PC-3 (cell line): ENCODE measurements around the gene PRPF19. TPM values are rescaled to one million over a fixed set of nuclear protein-coding genes. Genes with fewer than 3 reads are reported as not detected.

Experiments used
- ATAC-seq: fragments of 200-7000 bp; cut with Tn5 transposase; 2 replicates; pipeline ENCODE4 v1.9.1; 2020; ENCODE audit warnings: mild to moderate bottlenecking, moderate library complexity
- BruUV-seq: library from RNA; stranded (reverse); fragments of 400-500 nt; replicated peaks from 2 replicates; lab custom pipeline; 2021; lab: Mats Ljungman, UMichigan
- CTCF ChIA-PET: fragments of 300-600 bp; sonication (Branson Sonifier 250); formaldehyde crosslinking; loops from one replicate; lab custom pipeline; 2022; ENCODE audit warnings: antibody characterized with exemption; lab: Charles Lee
- POLR2A ChIA-PET: fragments of 300-600 bp; sonication (Branson Sonifier 250); formaldehyde crosslinking; loops from one replicate; lab custom pipeline; 2022; ENCODE audit warnings: antibody characterized with exemption; ENCODE audit not compliant: unreplicated experiment; lab: Charles Lee
- DNase-seq: peaks from one replicate; pipeline ENCODE4 v3.0.0-alpha.2; 2015
- H2AFZ ChIP-seq: fragments of 300-600 bp; sonication (generic); 2 replicates; pipeline ENCODE4 v1.6.0; 2016; ENCODE audit warnings: antibody characterized with exemption, low read length
- H3F3A ChIP-seq: fragments of 300-600 bp; sonication (generic); one replicate; pipeline ENCODE4 v1.6.0; 2017; ENCODE audit warnings: antibody characterized with exemption, low read length, control low read depth, mild to moderate bottlenecking; ENCODE audit not compliant: unreplicated experiment
- H3K27ac ChIP-seq: fragments of 300-600 bp; sonication (generic); 2 replicates; pipeline ENCODE4 v1.5.1; 2016; ENCODE audit warnings: mild to moderate bottlenecking, low read length
- H3K27me3 ChIP-seq: fragments of 300-600 bp; sonication (generic); 2 replicates; pipeline ENCODE4 v1.6.1; 2016; ENCODE audit warnings: low read length, mixed read lengths
- H3K36me3 ChIP-seq: fragments of 300-600 bp; sonication (generic); 2 replicates; pipeline ENCODE4 v1.6.1; 2016; ENCODE audit warnings: low read depth, mixed run types, low read length, mixed read lengths
- H3K4me1 ChIP-seq: fragments of 300-600 bp; sonication (generic); 2 replicates; pipeline ENCODE4 v1.5.1; 2016; ENCODE audit warnings: low read length; ENCODE audit not compliant: insufficient read depth
- H3K4me2 ChIP-seq: fragments of 300-600 bp; sonication (generic); 2 replicates; pipeline ENCODE4 v1.6.0; 2016; ENCODE audit warnings: low read length
- H3K4me3 ChIP-seq: fragments of 300-600 bp; sonication (generic); 2 replicates; pipeline ENCODE4 v1.5.1; 2016; ENCODE audit warnings: mild to moderate bottlenecking, low read length, mixed read lengths
- H3K79me2 ChIP-seq: fragments of 300-600 bp; sonication (generic); 2 replicates; pipeline ENCODE4 v1.6.1; 2017; ENCODE audit warnings: low read length, mixed read lengths
- H3K9ac ChIP-seq: fragments of 300-600 bp; sonication (generic); 2 replicates; pipeline ENCODE4 v1.6.0; 2016; ENCODE audit warnings: mild to moderate bottlenecking, low read length
- H3K9me2 ChIP-seq: fragments of 300-600 bp; sonication (generic); replicated peaks from 2 replicates; pipeline ENCODE4 v1.6.1; 2016; ENCODE audit warnings: mixed run types, low read length, mixed read lengths
- H3K9me3 ChIP-seq: fragments of 300-600 bp; sonication (generic); 2 replicates; pipeline ENCODE4 v1.6.1; 2016; ENCODE audit warnings: low read length, mixed read lengths
- H4K20me1 ChIP-seq: fragments of 300-600 bp; sonication (generic); 2 replicates; pipeline ENCODE4 v1.6.1; 2016; ENCODE audit warnings: low read length, mixed read lengths
- CTCF ChIP-seq: fragments of 300-600 bp; sonication (generic); conservative IDR thresholded peaks from 2 replicates; pipeline ENCODE4 v1.5.1; 2017; ENCODE audit warnings: antibody characterized with exemption, low read depth, mild to moderate bottlenecking, low read length
- EZH2 ChIP-seq: fragments of 300-600 bp; sonication (generic); IDR thresholded peaks from one replicate; pipeline ENCODE4 v1.6.1; 2017; ENCODE audit warnings: antibody characterized with exemption, mild to moderate bottlenecking, low read length; ENCODE audit not compliant: unreplicated experiment
- EZH2phosphoT487 ChIP-seq: fragments of 300-600 bp; sonication (generic); IDR thresholded peaks from 2 replicates; pipeline ENCODE4 v1.6.1; 2018; ENCODE audit warnings: mild to moderate bottlenecking, antibody characterized with exemption, low read length, borderline replicate concordance
- intact Hi-C: fragments of 100-400 bp; cut with micrococcal nuclease; formaldehyde crosslinking; loops from 2 replicates; pipeline ENCODE4 v1.9.0; 2023
- total RNA-seq: library from RNA; depleted of rRNA; stranded (reverse); fragments of >200 nt; gene quantifications from 2 replicates; pipeline ENCODE4 v1.2.3, GENCODE V29; 2014

The PRPF19 gene
- total RNA-seq, 1 experiment from 2014 or later, result 165 TPM

- Histone ChIP-seq H3K27ac (no peak overlapping the region), H3K9ac (no peak overlapping the region), H4K20me1 (no peaks in the 10 kb centered on the region), H3K79me2 (no peaks in the 10 kb centered on the region), H2AFZ (no peak overlapping the region), H3K4me2 (no peak overlapping the region), H3K27me3 (no peaks in the 10 kb centered on the region), H3K36me3 (no peaks in the 10 kb centered on the region), H3K9me3 (no peaks in the 10 kb centered on the region), H3F3A (no peaks in the 10 kb centered on the region), H3K9me2 (no peaks in the 10 kb centered on the region), H3K4me1 (peaks cover 11% of the 10 kb centered on the region), H3K4me3 (no peak overlapping the region)
- ChIA-PET CTCF (interaction anchor here (0.6 kb wide), 1 partner anchor 505 kb away, joined by 3 read pairs; no protein-coding TSS in a partner anchor), POLR2A (no interaction called here)
- TF ChIP-seq EZH2phosphoT487 (no peak), EZH2 (no peak), CTCF (no peak)
- DNase-seq, result no peak
- intact Hi-C loops, result no loop called here
- no TSS peak for BruUV-seq
- no peak for ATAC-seq
Observed at GRCh38 chr11:60869451-60869825, 36.9 kb downstream of the PRPF19 start.

DNA sequence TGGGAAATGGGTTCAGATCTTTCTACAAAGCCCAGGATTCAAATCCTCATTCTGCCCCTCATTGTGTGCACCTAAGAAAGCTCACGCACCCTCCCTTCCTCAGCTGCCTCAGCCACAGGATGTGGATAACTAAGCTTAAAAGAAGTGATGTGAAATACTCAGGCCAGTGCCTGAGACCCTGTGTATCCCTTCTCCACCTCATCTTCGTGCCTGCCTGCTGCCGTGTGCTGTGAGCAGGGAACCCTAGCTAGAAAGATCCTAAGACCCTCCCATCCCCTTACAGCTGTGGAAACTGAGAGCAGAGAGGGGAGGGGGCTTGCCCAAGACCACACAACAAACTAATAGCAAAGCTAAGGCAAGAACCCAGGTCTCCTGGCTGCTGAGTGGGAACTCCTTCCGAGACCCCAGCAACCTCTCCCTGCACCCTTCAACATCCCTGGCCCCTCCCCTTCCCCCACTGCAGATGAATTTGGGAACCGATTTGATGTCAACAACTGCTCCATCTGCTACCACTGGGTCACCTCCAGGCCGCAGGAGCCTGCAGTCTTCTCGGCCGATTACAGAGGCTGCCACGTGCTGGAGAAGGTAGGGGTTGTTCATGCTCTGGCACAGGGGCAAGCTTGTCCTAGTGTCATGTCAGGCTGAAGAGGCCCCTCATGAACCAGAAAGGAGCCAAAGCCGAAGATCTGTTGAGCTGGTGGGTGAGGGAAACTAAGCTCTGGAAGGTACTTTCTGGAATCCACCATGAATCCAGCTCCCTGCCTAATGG lies 37.5 kb downstream of the PRPF19 start:
- Histone ChIP-seq H3F3A (no peaks in the 10 kb centered on the region), H3K9me2 (no peaks in the 10 kb centered on the region), H3K9me3 (no peaks in the 10 kb centered on the region), H3K27ac (no peak overlapping the region), H3K4me1 (peaks cover 11% of the 10 kb centered on the region), H4K20me1 (no peaks in the 10 kb centered on the region), H3K9ac (no peak overlapping the region), H3K4me3 (no peak overlapping the region), H3K79me2 (no peaks in the 10 kb centered on the region), H2AFZ (no peak overlapping the region), H3K4me2 (no peak overlapping the region), H3K27me3 (no peaks in the 10 kb centered on the region), H3K36me3 (no peaks in the 10 kb centered on the region)
- no TSS peak for BruUV-seq
- ChIA-PET CTCF (no interaction called here), POLR2A (no interaction called here)
- DNase-seq, result no peak
- ATAC-seq, result no peak
- intact Hi-C loops, result no loop called here
- TF ChIP-seq EZH2phosphoT487 (no peak), EZH2 (no peak), CTCF (no peak)
